Skin of body (tissue), 2 donors: ENCODE measurements around the gene TNFSF11. TPM values are rescaled to one million over a fixed set of nuclear protein-coding genes. Genes with fewer than 3 reads are reported as not detected.
"Not testable (repeated sequence)": the region's sequence is repeated elsewhere in the genome, so short reads cannot be mapped to it uniquely, and the experiment has no call there.

ENCODE experiments used
- DNase-seq: peaks from one replicate; lab custom pipeline; 2025; lab: John Stamatoyannopoulos, UW
- total RNA-seq: library from RNA; depleted of rRNA; stranded (reverse); fragments of >200 nt; gene quantifications from one replicate; pipeline ENCODE4 v1.2.3, GENCODE V29; 2014

TNFSF11 gene
- total RNA-seq, result 0.49 TPM

GRCh38 chr13:42574011-42574410 lies at the start of gene TNFSF11:
Gene TNFSF11 (plus strand): TSS chr13:42574152. CDS start chr13:42574304, 152 bp downstream.
- DNase-seq, result no peak

DNA sequence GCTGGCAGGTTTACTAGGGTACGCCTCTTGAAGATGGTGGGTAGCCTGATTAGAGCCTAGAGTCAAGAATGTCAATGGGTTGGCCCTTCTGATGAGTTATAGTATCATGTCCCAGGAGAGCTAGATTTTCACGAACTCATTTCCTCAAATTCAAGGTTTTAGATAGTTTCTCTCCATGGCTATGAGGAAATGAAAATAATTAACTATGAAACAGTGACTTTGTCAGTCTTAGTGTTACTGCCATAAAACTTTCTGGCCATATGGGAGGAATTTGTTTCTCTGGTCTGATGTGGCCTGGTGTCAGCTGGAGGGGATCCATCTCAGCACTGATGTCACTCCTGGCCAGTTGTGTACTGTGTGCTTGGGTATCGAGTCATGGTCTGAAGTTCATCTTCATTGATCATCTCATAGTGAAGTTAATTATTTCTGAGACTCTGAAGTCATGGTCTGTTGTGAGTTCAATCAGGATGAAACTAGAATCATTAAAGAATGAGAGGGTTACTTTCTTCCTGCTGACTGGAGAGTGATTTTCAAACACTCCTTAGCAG lies 49.4 kb upstream of the TNFSF11 start:
- no peak for DNase-seq

GRCh38 chr13:42525035-42525504 lies 48.9 kb upstream of the TNFSF11 start:
- DNase-seq, result no peak

- DNase-seq, result no peak
Measured at GRCh38 chr13:42526276-42526675, 47.7 kb upstream of the TNFSF11 start.

GRCh38 chr13:42526804-42527203 lies 47.1 kb upstream of the TNFSF11 start:
- DNase-seq, result no peak

GRCh38 chr13:42532561-42533335 lies 41.2 kb upstream of the TNFSF11 start:
- DNase-seq, result no peak

- no peak for DNase-seq
Measured at GRCh38 chr13:42533336-42533591, 40.7 kb upstream of the TNFSF11 start.

DNA sequence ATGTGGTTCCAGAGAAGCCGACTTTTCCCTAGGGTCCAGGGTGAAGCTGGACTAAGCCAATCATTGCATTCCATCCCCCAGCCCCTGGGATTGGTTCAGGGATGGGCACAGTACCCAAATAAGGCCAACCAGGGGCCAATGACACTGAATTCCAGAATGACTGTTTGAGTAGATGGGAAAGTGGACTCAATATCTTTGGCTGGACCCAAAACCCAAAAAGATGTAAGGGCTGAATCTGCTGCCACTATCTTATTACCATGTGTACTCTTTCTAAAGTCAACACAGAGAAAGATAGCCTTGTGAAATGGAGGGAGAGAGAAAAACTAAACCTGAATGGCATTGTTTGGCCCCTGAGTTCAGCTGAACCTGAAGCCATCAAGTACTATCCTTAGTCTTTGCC lies 39.2 kb upstream of the TNFSF11 start:
- no peak for DNase-seq

DNA sequence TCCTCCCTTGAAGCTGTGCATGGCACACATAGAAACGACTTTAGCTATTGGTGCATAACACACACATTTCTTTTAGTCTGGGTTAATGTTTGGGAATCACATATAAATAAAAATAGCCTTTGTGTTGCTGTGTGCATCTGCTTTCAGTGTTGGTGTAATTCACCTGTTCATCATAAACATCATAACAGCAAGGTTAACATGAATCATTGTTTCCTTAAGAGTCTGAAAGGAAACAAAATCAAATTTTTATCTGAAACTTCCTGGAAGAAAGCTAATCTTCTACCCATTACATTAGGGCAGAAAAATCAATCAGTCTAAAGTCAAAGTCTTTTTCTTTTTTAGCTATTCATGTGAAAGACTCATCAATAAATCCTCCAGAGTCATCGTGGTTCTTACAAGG lies 35.0 kb upstream of the TNFSF11 start:
- DNase-seq, result no peak

DNA sequence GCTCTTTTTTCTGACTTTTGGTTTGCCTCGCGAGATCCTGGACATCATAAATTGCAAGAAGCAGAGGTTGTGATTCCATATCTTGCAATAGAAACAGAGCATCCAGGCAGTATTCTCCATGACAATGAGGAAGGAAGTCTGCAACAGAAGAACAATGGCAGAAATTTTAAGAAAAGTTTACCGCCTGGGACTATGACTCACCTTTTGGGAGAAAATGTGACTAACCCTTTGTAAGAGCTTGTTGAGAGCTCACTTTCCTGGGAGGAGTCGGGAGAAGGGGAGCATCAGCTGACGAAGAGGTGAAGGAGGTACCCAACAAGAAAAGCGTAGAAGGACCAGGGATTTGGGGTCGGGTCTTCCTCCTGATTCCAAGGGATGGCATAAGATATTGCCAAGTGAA lies 34.3 kb upstream of the TNFSF11 start:
- DNase-seq, result no peak

- DNase-seq, result no peak
Measured at GRCh38 chr13:42543215-42543797, 30.6 kb upstream of the TNFSF11 start.

- no peak for DNase-seq
Measured at GRCh38 chr13:42544246-42544926, 29.6 kb upstream of the TNFSF11 start.

GRCh38 chr13:42545842-42546241 lies 28.1 kb upstream of the TNFSF11 start:
- no peak for DNase-seq

- no peak for DNase-seq
Measured at GRCh38 chr13:42547612-42548011, 26.3 kb upstream of the TNFSF11 start.

- DNase-seq, result no peak
Measured at GRCh38 chr13:42548731-42549551, 25.0 kb upstream of the TNFSF11 start.

DNA sequence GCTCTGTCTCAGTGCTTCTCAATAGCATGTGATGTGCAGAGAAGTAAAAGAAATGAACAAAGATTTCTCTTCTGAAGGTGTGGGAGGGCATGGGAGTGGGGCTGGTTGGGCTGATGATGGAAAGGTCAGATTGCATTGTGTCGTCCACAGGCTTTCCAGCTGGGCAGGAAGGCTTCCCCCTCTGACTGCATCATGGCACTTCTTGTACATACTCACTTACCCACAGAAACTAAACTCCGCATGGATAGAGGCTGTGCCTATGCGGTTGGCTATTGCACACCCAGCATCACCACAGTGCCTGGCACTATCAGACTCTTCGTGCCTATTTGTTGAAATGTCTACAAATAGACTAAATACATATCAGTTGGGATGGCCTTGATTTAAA lies 24.4 kb upstream of the TNFSF11 start:
- no peak for DNase-seq

DNA sequence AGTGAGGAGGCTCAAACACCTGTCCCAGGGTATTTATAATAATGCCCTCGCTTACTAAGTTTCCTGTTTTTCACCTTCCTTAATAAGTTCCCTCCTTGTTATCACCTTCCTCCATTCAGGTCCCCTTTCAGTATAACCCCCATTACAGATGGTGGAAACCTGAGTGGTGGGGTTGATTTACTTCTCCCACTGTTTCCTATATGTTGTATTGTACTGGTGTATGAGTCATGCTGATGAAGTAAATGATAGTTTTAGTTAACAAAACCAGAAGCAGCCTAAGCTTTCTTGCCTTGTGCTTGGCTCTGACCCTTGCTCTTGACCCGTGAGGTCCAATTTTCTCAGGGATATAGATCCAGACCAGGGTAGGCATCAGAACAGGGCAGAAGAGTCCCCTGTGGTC lies 22.3 kb upstream of the TNFSF11 start:
- no peak for DNase-seq

- no peak for DNase-seq
Measured at GRCh38 chr13:42553098-42554046, 20.6 kb upstream of the TNFSF11 start.

GRCh38 chr13:42559057-42559456 lies 14.9 kb upstream of the TNFSF11 start:
- DNase-seq, result no peak

DNA sequence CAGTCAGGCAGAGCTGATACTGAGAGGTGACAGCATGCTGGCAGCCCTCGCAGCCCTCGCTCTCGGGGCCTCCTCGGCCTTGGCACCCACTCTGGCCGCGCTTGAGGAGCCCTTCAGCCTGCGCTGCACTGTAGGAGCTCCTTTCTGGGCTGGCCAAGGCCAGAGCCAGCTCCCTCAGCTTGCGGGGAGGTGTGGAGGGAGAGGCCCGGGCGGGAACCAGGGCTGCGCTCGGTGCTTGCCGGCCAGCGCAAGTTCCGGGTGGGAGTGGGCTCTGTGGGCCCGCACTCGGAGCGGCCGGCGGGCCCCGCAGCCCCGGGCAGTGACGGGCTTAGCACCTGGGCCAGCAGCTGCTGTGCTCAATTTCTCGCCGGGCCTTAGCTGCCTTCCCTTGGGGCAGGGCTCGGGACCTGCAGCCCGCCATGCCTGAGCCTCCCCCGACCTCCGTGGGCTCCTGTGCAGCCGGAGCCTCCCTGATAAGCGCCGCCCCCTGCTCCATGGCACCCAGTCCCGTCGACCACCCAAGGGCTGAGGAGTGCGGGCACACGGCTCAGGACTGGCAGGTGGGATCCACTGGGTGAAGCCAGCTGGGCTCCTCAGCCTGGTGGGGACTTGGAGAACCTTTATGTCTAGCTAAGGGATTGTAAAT lies 14.3 kb upstream of the TNFSF11 start:
- not testable (repeated sequence) for DNase-seq
